H1 (cell line): Measurements from ENCODE around the gene SCYL2. TPM values are rescaled to one million over a fixed set of nuclear protein-coding genes. Genes with fewer than 3 reads are reported as not detected.

ENCODE experiments used
- CTCF ChIA-PET: fragments of 300-600 bp; sonication (Branson Sonifier 250); formaldehyde crosslinking; loops from one replicate; lab custom pipeline; 2021; ENCODE audit not compliant: partially characterized antibody; lab: Charles Lee
- POLR2A ChIA-PET: fragments of 300-600 bp; sonication (Branson Sonifier 250); formaldehyde crosslinking; loops from one replicate; lab custom pipeline; 2021; ENCODE audit warnings: inconsistent platforms; ENCODE audit not compliant: partially characterized antibody; lab: Charles Lee
- DNase-seq, 2 experiments: peaks; one replicate each; pipeline versions ENCODE4 v3.0.0 to v3.0.0-alpha.2; 2010 to 2022; ENCODE audit warnings: low spot score in 2 of 2, low read depth in 1 of 2, mixed read lengths in 1 of 2
- FAIRE-seq: peaks from 2 replicates; lab custom pipeline; 2011; peaks lifted over from hg19 to GRCh38; lab: Jason Lieb, UNC
- H2AFZ ChIP-seq: 2 replicates; pipeline ENCODE4 v1.8.1; 2012; ENCODE audit warnings: low read length, inconsistent platforms
- H2AK5ac ChIP-seq: 2 replicates; pipeline ENCODE4 v1.6.1; 2013; ENCODE audit warnings: low read depth, low read length
- H2BK120ac ChIP-seq: replicated peaks from 2 replicates; pipeline ENCODE3; 2013; ENCODE audit warnings: low read depth, low read length, inconsistent platforms
- H2BK12ac ChIP-seq: 2 replicates; pipeline ENCODE4 v1.6.1; 2013; ENCODE audit warnings: low read depth, low read length
- H2BK15ac ChIP-seq: 2 replicates; pipeline ENCODE4 v1.6.1; 2013; ENCODE audit warnings: low read length
- H2BK20ac ChIP-seq: 2 replicates; pipeline ENCODE4 v1.6.1; 2013; ENCODE audit warnings: low read length
- H2BK5ac ChIP-seq: 2 replicates; pipeline ENCODE4 v1.6.1; 2013; ENCODE audit warnings: low read depth, low read length
- H3K14ac ChIP-seq: 2 replicates; pipeline ENCODE4 v1.6.1; 2013; ENCODE audit warnings: inconsistent platforms; ENCODE audit not compliant: insufficient read length
- H3K18ac ChIP-seq: 2 replicates; pipeline ENCODE4 v1.6.1; 2013; ENCODE audit warnings: low read length; ENCODE audit errors: extremely low read depth
- H3K23ac ChIP-seq: 2 replicates; pipeline ENCODE4 v1.6.1; 2013; ENCODE audit warnings: inconsistent platforms; ENCODE audit not compliant: insufficient read length
- H3K23me2 ChIP-seq: 2 replicates; pipeline ENCODE4 v1.6.1; 2013; ENCODE audit warnings: low read depth, low read length
- H3K27ac ChIP-seq: 2 replicates; pipeline ENCODE4 v1.6.1; 2011; ENCODE audit warnings: low read depth, low read length, inconsistent platforms
- H3K27me3 ChIP-seq, 4 experiments: replicated peaks in 1 of 4; 1 replicate in 1 of 4; 2 replicates in 3 of 4; pipeline versions ENCODE4 v1.6.1 to v1.8.1; 2011 to 2013; ENCODE audit warnings: low read length in 3 of 4, mild to moderate bottlenecking in 3 of 4, inconsistent platforms in 2 of 4, mixed read lengths in 2 of 4, moderate library complexity in 1 of 4; ENCODE audit not compliant: control insufficient read depth in 3 of 4, insufficient read depth in 3 of 4; ENCODE audit errors: extremely low read depth in 1 of 4
- H3K36me3 ChIP-seq, 4 experiments: 2 replicates each; pipeline versions ENCODE4 v1.6.1 to v1.8.1; 2011 to 2013; ENCODE audit warnings: mild to moderate bottlenecking in 4 of 4, low read length in 3 of 4, moderate library complexity in 2 of 4, control low read depth in 1 of 4, inconsistent platforms in 1 of 4; ENCODE audit not compliant: insufficient read depth in 4 of 4, control insufficient read depth in 2 of 4
- H3K4ac ChIP-seq: replicated peaks from 2 replicates; pipeline ENCODE3; 2013; ENCODE audit warnings: low read length, low read depth, mixed read lengths, inconsistent platforms; ENCODE audit not compliant: insufficient read length
- H3K4me1 ChIP-seq, 4 experiments: replicated peaks in 1 of 4; 1 replicate in 1 of 4; 2 replicates in 3 of 4; pipeline versions ENCODE4 v1.6.1 to v1.8.1; 2011 to 2013; ENCODE audit warnings: low read length in 3 of 4, inconsistent platforms in 2 of 4, mixed read lengths in 1 of 4; ENCODE audit not compliant: insufficient read depth in 4 of 4, control insufficient read depth in 3 of 4
- H3K4me2 ChIP-seq, 2 experiments: 2 replicates each; pipeline versions ENCODE4 v1.6.1 to v1.8.1; 2011 to 2013; ENCODE audit warnings: low read depth in 2 of 2, low read length in 2 of 2, control low read depth in 1 of 2, inconsistent platforms in 1 of 2, mild to moderate bottlenecking in 1 of 2; ENCODE audit not compliant: insufficient read depth in 1 of 2
- H3K4me3 ChIP-seq, 4 experiments: fragments of 200-600, 300-600 bp in 1 of 4; sonication (generic), shearing (Covaris generic), sonication (Bioruptor Twin) in 1 of 4; 2 replicates each; pipeline versions ENCODE4 v1.5.1 to v1.8.1; 2011 to 2016; ENCODE audit warnings: low read length in 4 of 4, low read depth in 3 of 4, control low read depth in 2 of 4, inconsistent platforms in 2 of 4, mild to moderate bottlenecking in 2 of 4, mixed read lengths in 1 of 4, moderate library complexity in 1 of 4; ENCODE audit not compliant: insufficient read depth in 2 of 4; ENCODE audit errors: extremely low read depth in 1 of 4
- H3K56ac ChIP-seq: replicated peaks from 2 replicates; pipeline ENCODE3; 2013; ENCODE audit warnings: low read depth, mild to moderate bottlenecking, mixed read lengths, low read length, inconsistent platforms; ENCODE audit not compliant: insufficient read length
- H3K79me1 ChIP-seq: 2 replicates; pipeline ENCODE4 v1.6.1; 2013; ENCODE audit warnings: low read depth, low read length, control low read depth
- H3K79me2 ChIP-seq, 2 experiments: 2 replicates each; pipeline versions ENCODE4 v1.6.1 to v1.8.1; 2012 to 2013; ENCODE audit warnings: low read length in 2 of 2, mild to moderate bottlenecking in 2 of 2, inconsistent platforms in 1 of 2; ENCODE audit not compliant: insufficient read depth in 2 of 2, control insufficient read depth in 1 of 2
- H3K9ac ChIP-seq, 4 experiments: replicated peaks in 1 of 4; 1 replicate in 1 of 4; 2 replicates in 3 of 4; pipeline versions ENCODE4 v1.6.1 to v1.8.1; 2011 to 2013; ENCODE audit warnings: low read depth in 3 of 4, low read length in 3 of 4, control low read depth in 2 of 4, mild to moderate bottlenecking in 2 of 4, moderate library complexity in 2 of 4, inconsistent platforms in 1 of 4; ENCODE audit errors: extremely low read depth in 1 of 4
- H3K9me3 ChIP-seq, 2 experiments: 2 replicates each; pipeline versions ENCODE4 v1.6.1 to v1.8.1; 2012 to 2013; ENCODE audit warnings: mild to moderate bottlenecking in 2 of 2, moderate library complexity in 2 of 2, control low read depth in 1 of 2, inconsistent platforms in 1 of 2, low read depth in 1 of 2, low read length in 1 of 2, mixed read lengths in 1 of 2; ENCODE audit not compliant: insufficient read depth in 2 of 2
- H4K20me1 ChIP-seq, 2 experiments: replicated peaks in 1 of 2; 2 replicates each; pipeline versions ENCODE3 to v1.8.1; 2011 to 2013; ENCODE audit warnings: inconsistent platforms in 2 of 2, low read length in 2 of 2, mild to moderate bottlenecking in 1 of 2; ENCODE audit not compliant: insufficient read depth in 2 of 2, control insufficient read depth in 1 of 2
- H4K5ac ChIP-seq: 2 replicates; pipeline ENCODE4 v1.6.1; 2013; ENCODE audit warnings: low read length, low read depth, mixed read lengths, inconsistent platforms; ENCODE audit not compliant: insufficient read length
- H4K8ac ChIP-seq: 2 replicates; pipeline ENCODE4 v1.8.0; 2013; ENCODE audit warnings: mild to moderate bottlenecking, moderate library complexity, low read length, inconsistent platforms; ENCODE audit not compliant: insufficient read depth; ENCODE audit errors: extremely low read depth
- H4K91ac ChIP-seq: replicated peaks from 2 replicates; pipeline ENCODE3; 2013; ENCODE audit warnings: low read length, mixed read lengths, inconsistent platforms; ENCODE audit not compliant: insufficient read length
- CTCF ChIP-seq, 3 experiments: IDR thresholded peaks; 1 replicate in 2 of 3; 2 replicates in 1 of 3; pipeline versions ENCODE4 v1.5.1 to v1.6.1; 2011; ENCODE audit warnings: low read length in 3 of 3, mild to moderate bottlenecking in 3 of 3, inconsistent platforms in 2 of 3, low read depth in 1 of 3, moderate library complexity in 1 of 3; ENCODE audit not compliant: insufficient read depth in 1 of 3; ENCODE audit errors: control extremely low read depth in 1 of 3
- NRF1 ChIP-seq: IDR thresholded peaks from 2 replicates; pipeline ENCODE4 v1.6.1; 2011; ENCODE audit warnings: mild to moderate bottlenecking, low read depth, low read length, improper control_type of control experiment
- RAD21 ChIP-seq, 2 experiments: IDR thresholded peaks in 1 of 2; conservative IDR thresholded peaks in 1 of 2; 2 replicates each; pipeline ENCODE4 v1.6.1; 2011; ENCODE audit warnings: low read depth in 2 of 2, low read length in 2 of 2, improper control_type of control experiment in 1 of 2, inconsistent platforms in 1 of 2, mild to moderate bottlenecking in 1 of 2, moderate library complexity in 1 of 2
- WGBS, 2 experiments: shearing (Covaris generic) in 1 of 2; methylation state at CpG; one replicate each; pipeline versions ENCODE4 v1.1.6 to v1.1.7; 2013 to 2015; ENCODE audit warnings: low lambda C conversion rate in 2 of 2, mixed read lengths in 2 of 2, inconsistent platforms in 1 of 2, low coverage in 1 of 2, missing lambda C conversion rate in 1 of 2; ENCODE audit not compliant: insufficient replicate concordance in 2 of 2, insufficient coverage in 1 of 2, insufficient read length in 1 of 2; ENCODE audit errors: extremely low coverage in 1 of 2, missing lambda C conversion rate in 1 of 2; 5-methylcytosine and 5-hydroxymethylcytosine counted together
- polyA plus RNA-seq, 7 experiments: library from polyadenylated mRNA; depleted of rRNA in 3 of 7; stranded (reverse) in 5 of 7; unstranded in 2 of 7; fragments of >200 nt in 5 of 7; fragments of 200-250 nt in 2 of 7; gene quantifications; 1 replicate in 5 of 7; 2 replicates in 1 of 7; 4 replicates in 1 of 7; pipeline versions ENCODE4 v1.2.1 to v1.2.3, GENCODE V29; 2011 to 2013; ENCODE audit warnings: missing spikeins in 2 of 7, mixed read lengths in 2 of 7
- total RNA-seq: library from RNA; stranded (reverse); fragmentation: NEBNext Ultra II Directional; extraction: Animal tissue kit (Norgen Biotek cat#: 25700); gene quantifications from 2 replicates; pipeline ENCODE4 v1.2.1, GENCODE V29; 2021

Gene SCYL2
- total and polyA plus RNA-seq, 2 of the 8 experiments (the other 6 are each of a cell fraction or from before 2014, with no cell fraction given): 8.9 to 48.7 TPM

DNA sequence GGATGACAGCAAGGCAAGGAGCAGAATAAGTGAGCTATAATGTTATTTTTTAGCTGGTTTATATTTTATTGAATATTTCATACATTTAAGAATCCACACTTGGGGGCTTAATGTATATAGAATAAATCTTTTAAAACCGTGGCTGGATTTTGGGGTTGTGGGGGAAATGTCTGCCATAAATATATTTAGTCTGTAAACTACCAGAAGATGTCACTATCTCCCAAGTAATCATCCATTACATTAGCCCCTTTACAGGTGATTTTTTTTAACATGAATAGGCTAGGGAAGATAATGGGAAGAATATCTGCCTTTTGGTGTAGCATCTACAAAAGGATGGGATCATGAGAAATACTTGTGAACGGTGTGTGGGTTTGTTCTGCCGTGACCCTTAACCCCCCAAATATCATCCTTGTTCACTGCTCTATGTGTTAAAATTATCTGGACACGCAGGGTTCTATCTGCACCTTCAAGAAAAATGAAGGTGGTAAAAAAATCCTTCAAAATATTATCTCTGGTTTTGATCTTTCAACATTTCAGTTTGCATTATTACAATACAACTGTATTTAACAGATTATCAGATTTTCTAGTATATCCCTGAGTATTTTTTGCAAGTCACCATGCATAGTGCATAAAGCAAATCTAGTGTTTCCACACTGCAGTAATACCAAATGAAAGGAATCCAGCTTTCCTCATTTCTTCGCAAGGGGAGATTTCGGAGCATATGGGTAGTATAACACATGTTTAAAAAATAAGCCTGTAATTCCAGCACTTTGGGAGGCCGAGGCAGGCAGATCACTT is 81.9 kb downstream of the SCYL2 start:
- Histone ChIP-seq H4K91ac (no peak overlapping the region), H3K9me3 (no peaks in the 10 kb centered on the region), H3K4me3 (no peak overlapping the region), H2BK12ac (no peak overlapping the region), H3K4me2 (no peak overlapping the region), H3K79me2 (no peaks in the 10 kb centered on the region), H3K23ac (no peak overlapping the region), H2BK20ac (no peak overlapping the region), H2BK15ac (no peak overlapping the region), H3K14ac (no peak overlapping the region), H3K9ac (no peak overlapping the region), H3K36me3 (no peaks in the 10 kb centered on the region), H3K27ac (no peak overlapping the region), H3K27me3 (no peaks in the 10 kb centered on the region), H3K23me2 (no peaks in the 10 kb centered on the region), H3K18ac (no peak overlapping the region), H4K8ac (no peak overlapping the region), H3K56ac (no peak overlapping the region), H2AFZ (no peak overlapping the region), H4K5ac (no peak overlapping the region), H4K20me1 (no peaks in the 10 kb centered on the region), H3K79me1 (no peaks in the 10 kb centered on the region), H2BK120ac (no peak overlapping the region), H3K4ac (no peak overlapping the region), H3K4me1 (no peaks in the 10 kb centered on the region), H2BK5ac (no peak overlapping the region), H2AK5ac (no peak overlapping the region)
- FAIRE-seq (peak; percentile 68), DNase-seq (no peak)
- WGBS, 2 experiments: 72% methylated on average over 7 of the region's 7 CpGs; no CpG with 5 or more reads in 1 of the 2 experiments
- ChIA-PET CTCF (interaction anchor here (0.7 to 6.9 kb wide), 52 partner anchors 8 to 394 kb away, joined by 3 to 94 read pairs (median 4); partner anchors contain the start of genes GAS2L3 and SLC17A8), POLR2A (no interaction called here)
- peak; percentile 83 to 89 for TF ChIP-seq RAD21 (IDR thresholded peaks at IDR 0.05 in 1 of 2, conservative IDR thresholded peaks at IDR 0.05 in 1 of 2; ENCODE audit: low read depth in 2 of 2, low read length in 2 of 2)
- peak in 2 of 3 experiments; percentile 36 to 51; a peak in 2 of 4 replicates for TF ChIP-seq CTCF (IDR thresholded peaks at IDR 0.05; ENCODE audit: control extremely low read depth in 1 of 3, insufficient read depth in 1 of 3, low read depth in 1 of 3, low read length in 3 of 3)
- TF ChIP-seq NRF1: no peak
